Motor neuron (in vitro differentiated cells): Measurements from ENCODE around the gene G3BP1. TPM values are rescaled to one million over a fixed set of nuclear protein-coding genes. Genes with fewer than 3 reads are reported as not detected.
A peak's percentile ranks its signal among the peaks of the same experiment; 100 is the strongest.
"Not testable (repeated sequence)": the region's sequence is repeated elsewhere in the genome, so short reads cannot be mapped to it uniquely, and the experiment has no call there.

Experiments
- ATAC-seq, 8 experiments: fragments of 200-7000 bp; cut with Tn5 transposase; replicated peaks in 6 of 8; 2 replicates each; pipeline ENCODE4 v1.8.0; 2021; ENCODE audit warnings: mild to moderate bottlenecking in 8 of 8, moderate library complexity in 8 of 8
- H3K27ac ChIP-seq, 2 donors: fragments of 250-450 bp; sonication (Bioruptor Pico); 2 replicates each; pipeline ENCODE4 v1.9.0; 2021; ENCODE audit warnings: antibody characterized with exemption in 2 of 2, mild to moderate bottlenecking in 2 of 2, moderate library complexity in 1 of 2
- H3K4me1 ChIP-seq, 2 donors: fragments of 250-450 bp; sonication (Bioruptor Pico); replicated peaks in 1 of 2; 2 replicates each; pipeline ENCODE4 v1.6.1; 2021; ENCODE audit warnings: antibody characterized with exemption in 2 of 2, mild to moderate bottlenecking in 2 of 2, moderate library complexity in 1 of 2
- H3K4me3 ChIP-seq, 5 donors: fragments of 250-450 bp; sonication (Bioruptor Pico); 2 replicates each; pipeline ENCODE4 v1.9.0; 2021; ENCODE audit warnings: antibody characterized with exemption in 5 of 5, mild to moderate bottlenecking in 5 of 5, moderate library complexity in 4 of 5
- WGBS, 10 experiments: fragments of 450-650 bp; shearing (Covaris generic); methylation state at CpG; one replicate each; pipeline ENCODE4 v1.0.0; 2022; 5-methylcytosine and 5-hydroxymethylcytosine counted together
- in situ Hi-C, 9 experiments: fragments of 400-800 bp; cut with MboI; loops; one replicate each; pipeline ENCODE4 v1.15.0; 2021; ENCODE audit warnings: low sequenced_read_pairs in 9 of 9, low pct_unique_long_range_greater_than_20kb in 2 of 9; ENCODE audit not compliant: unreplicated experiment in 9 of 9
- total RNA-seq, 8 experiments: library from RNA; unstranded; fragments of 300-600 nt; gene quantifications; 2 replicates each; pipeline versions ENCODE4 v1.2.3 to v1.2.4, GENCODE V29; 2022

The G3BP1 gene
- total RNA-seq, 8 experiments from 2014 or later, result 54.3 to 186 (median 112) TPM

- H3K4me3 ChIP-seq, result no peak overlapping the region
- WGBS, 10 experiments, result 75 to 100% (median 98%) methylated on average over 1 to 5 of the region's 5 CpGs
- H3K4me1 ChIP-seq, result no peaks in the 10 kb centered on the region
- in situ Hi-C loops, result no loop called here
- no peak overlapping the region for H3K27ac ChIP-seq
- peak in 3 of 8 experiments; percentile 20 to 63 (median 23) for ATAC-seq
Measured at GRCh38 chr5:151811593-151812321, 40.0 kb downstream of the G3BP1 start.

- in situ Hi-C loops, result no loop called here
- no peaks in the 10 kb centered on the region for H3K4me1 ChIP-seq
- 80 to 100% (median 95%) methylated on average over 1 to 2 of the region's 2 CpGs; no CpG with 5 or more reads in 4 of the 10 experiments for WGBS, 10 experiments
- no peak overlapping the region for H3K27ac ChIP-seq
- ATAC-seq, result peak in 3 of 8 experiments; percentile 18 to 62 (median 38)
- no peak overlapping the region for H3K4me3 ChIP-seq
Measured at GRCh38 chr5:151812757-151813309, 41.1 kb downstream of the G3BP1 start.

- in situ Hi-C loops, result no loop called here
- 100% methylated on average over 1 of the region's 1 CpG; no CpG with 5 or more reads in 5 of the 10 experiments for WGBS, 10 experiments
- no peak for ATAC-seq
- no peak overlapping the region for H3K4me3 ChIP-seq
- H3K27ac ChIP-seq, result no peak overlapping the region
- H3K4me1 ChIP-seq, result no peaks in the 10 kb centered on the region
Measured at GRCh38 chr5:151815051-151815450, 43.3 kb downstream of the G3BP1 start.

DNA sequence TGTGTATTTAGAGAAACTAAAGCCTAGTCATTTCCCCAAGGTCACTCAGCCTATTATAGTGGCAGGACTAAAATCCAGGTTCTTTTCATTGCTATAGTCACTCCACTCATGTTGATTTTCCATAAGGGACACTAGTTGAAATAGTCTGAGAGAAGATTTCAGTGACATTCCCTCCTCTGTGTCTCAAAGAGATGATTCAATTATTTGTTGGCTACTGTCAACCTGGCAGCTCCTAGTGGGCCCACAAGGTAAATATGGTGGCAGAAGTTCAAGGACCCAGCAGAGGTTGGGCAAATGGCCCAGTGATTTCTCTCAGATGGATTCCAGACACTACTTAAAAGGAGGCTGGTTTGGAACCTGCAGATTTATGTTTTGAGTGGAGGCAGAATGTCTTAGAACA lies 48.1 kb downstream of the G3BP1 start:
- no peak overlapping the region for H3K27ac ChIP-seq
- peaks cover 9 to 10% of the 10 kb centered on the region in 2 donors for H3K4me1 ChIP-seq
- no peak for ATAC-seq
- no peak overlapping the region for H3K4me3 ChIP-seq
- in situ Hi-C loops, result loop anchor here in 2 of 9 experiments (10.0 kb wide), 1 partner anchor 325 kb away; no protein-coding TSS in a partner anchor

GRCh38 chr5:151820271-151820670 lies 48.5 kb downstream of the G3BP1 start:
- H3K4me3 ChIP-seq, result no peak overlapping the region
- in situ Hi-C loops, result loop anchor here in 2 of 9 experiments (10.0 kb wide), 1 partner anchor 325 kb away; no protein-coding TSS in a partner anchor
- ATAC-seq, result no peak
- no peak overlapping the region for H3K27ac ChIP-seq
- peaks cover 9 to 10% of the 10 kb centered on the region in 2 donors for H3K4me1 ChIP-seq
- WGBS, 10 experiments, result 60 to 100% (median 93%) methylated on average over 1 to 3 of the region's 3 CpGs; no CpG with 5 or more reads in 1 of the 10 experiments

DNA sequence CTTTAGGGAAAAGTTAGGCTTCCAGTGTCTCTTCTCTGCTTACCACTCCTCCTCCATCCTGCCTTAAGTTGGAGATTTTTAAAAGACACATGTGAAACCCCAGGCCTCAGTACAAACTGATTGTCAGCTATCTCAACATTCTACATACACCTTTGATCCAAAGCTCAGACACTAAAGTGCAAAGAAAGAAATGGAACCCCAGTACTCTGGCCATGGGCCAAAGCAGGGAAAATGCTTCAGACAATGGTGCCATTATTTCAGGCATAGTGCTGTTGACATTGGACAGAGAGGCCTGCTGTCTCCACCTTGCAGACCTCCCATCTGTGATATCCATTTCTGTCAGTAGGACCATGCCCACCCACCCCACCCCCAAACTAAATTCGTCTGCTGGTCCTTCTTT lies 49.1 kb downstream of the G3BP1 start:
- WGBS, 10 experiments, result 83 to 100% (median 100%) methylated on average over 1 of the region's 1 CpG; no CpG with 5 or more reads in 7 of the 10 experiments
- no peak overlapping the region for H3K4me3 ChIP-seq
- peak in 1 of 8 experiments; percentile 25 for ATAC-seq
- in situ Hi-C loops, result loop anchor here in 2 of 9 experiments (10.0 kb wide), 1 partner anchor 324 kb away; no protein-coding TSS in a partner anchor
- H3K4me1 ChIP-seq, result peaks cover 14 to 15% of the 10 kb centered on the region in 2 donors
- H3K27ac ChIP-seq, result no peak overlapping the region

DNA sequence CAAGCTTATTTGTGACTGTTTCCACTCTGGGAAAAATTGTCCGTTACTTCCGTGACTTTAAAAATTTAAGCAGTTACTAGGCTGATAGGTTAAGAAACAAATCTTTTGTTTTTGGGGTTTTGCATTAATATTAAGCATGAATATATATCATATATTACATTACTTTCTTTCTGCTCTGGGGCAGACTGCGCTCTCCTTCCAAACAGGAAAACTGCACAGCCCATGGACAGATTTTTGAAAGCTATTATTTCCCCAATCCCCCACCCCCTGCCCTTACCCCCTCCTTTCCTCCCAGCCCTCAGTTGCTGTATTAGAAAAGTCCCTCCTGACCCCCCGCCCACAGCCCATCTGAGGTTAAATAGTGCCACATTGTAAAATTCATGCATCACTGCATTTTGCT lies 50.4 kb downstream of the G3BP1 start:
- 71 to 100% (median 83%) methylated on average over 2 of the region's 4 CpGs; no CpG with 5 or more reads in 5 of the 10 experiments for WGBS, 10 experiments
- Histone ChIP-seq H3K27ac (no peak overlapping the region), H3K4me1 (peaks cover 17 to 18% of the 10 kb centered on the region in 2 donors), H3K4me3 (no peak overlapping the region)
- in situ Hi-C loops, result loop anchor here in 2 of 9 experiments (10.0 kb wide), 1 partner anchor 323 kb away; no protein-coding TSS in a partner anchor
- no peak for ATAC-seq

GRCh38 chr5:151825445-151825844 lies 53.7 kb downstream of the G3BP1 start:
- WGBS, 10 experiments, result 0% methylated on average over 1 of the region's 1 CpG; no CpG with 5 or more reads in 7 of the 10 experiments
- ATAC-seq, result peak; percentile 82 to 96 (median 92)
- Histone ChIP-seq H3K27ac (no peak overlapping the region), H3K4me3 (no peak overlapping the region), H3K4me1 (peaks cover 14 to 17% of the 10 kb centered on the region in 2 donors)
- in situ Hi-C loops, result loop anchor here in 7 of 9 experiments (10.0 to 25.0 kb wide), 3 partner anchors 312 to 687 kb away; no protein-coding TSS in a partner anchor

- Histone ChIP-seq H3K4me3 (no peak overlapping the region), H3K27ac (no peak overlapping the region), H3K4me1 (peaks cover 8% of the 10 kb centered on the region in 2 donors)
- in situ Hi-C loops, result loop anchor here in 7 of 9 experiments (10.0 to 25.0 kb wide), 3 partner anchors 308 to 683 kb away; no protein-coding TSS in a partner anchor
- no peak for ATAC-seq
- WGBS, 10 experiments, result 17 to 100% (median 83%) methylated on average over 1 of the region's 1 CpG; no CpG with 5 or more reads in 3 of the 10 experiments
Measured at GRCh38 chr5:151829370-151829769, 57.6 kb downstream of the G3BP1 start.

GRCh38 chr5:151832843-151833242 lies 61.1 kb downstream of the G3BP1 start:
- not testable (repeated sequence) for H3K4me3 ChIP-seq, H3K27ac ChIP-seq, ATAC-seq, H3K4me1 ChIP-seq
- WGBS, 10 experiments, result 95 to 100% (median 100%) methylated on average over 1 to 4 of the region's 4 CpGs; no CpG with 5 or more reads in 2 of the 10 experiments
- in situ Hi-C loops, result loop anchor here in 6 of 9 experiments (25.0 kb wide), 2 partner anchors 304 to 679 kb away; no protein-coding TSS in a partner anchor

- in situ Hi-C loops, result loop anchor here in 6 of 9 experiments (25.0 kb wide), 2 partner anchors 291 to 666 kb away; no protein-coding TSS in a partner anchor
- H3K4me3 ChIP-seq, result no peak overlapping the region
- no peaks in the 10 kb centered on the region for H3K4me1 ChIP-seq
- ATAC-seq, result no peak
- H3K27ac ChIP-seq, result no peak overlapping the region
Measured at GRCh38 chr5:151846765-151847164, 75.0 kb downstream of the G3BP1 start.

DNA sequence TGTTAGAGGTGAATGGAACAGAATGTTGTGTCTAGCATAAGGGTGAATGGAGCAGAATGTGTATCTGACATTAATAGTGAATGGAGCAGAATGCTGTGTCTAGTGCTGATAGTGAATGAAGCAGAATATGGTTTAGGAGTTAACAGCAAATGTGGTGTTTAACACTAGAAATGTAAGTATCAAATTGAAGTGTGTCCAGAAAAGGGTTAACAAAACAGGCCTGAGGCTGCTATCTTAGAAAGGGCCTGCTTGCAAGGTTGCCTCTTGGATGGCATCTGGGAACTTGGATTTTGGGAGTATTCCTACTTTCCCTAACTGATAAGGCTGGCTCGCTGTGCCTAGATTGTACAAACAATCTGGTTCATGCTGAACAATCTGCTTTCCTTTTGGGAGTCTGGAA lies 76.1 kb downstream of the G3BP1 start:
- 20 to 100% (median 80%) methylated on average over 1 of the region's 1 CpG; no CpG with 5 or more reads in 5 of the 10 experiments for WGBS, 10 experiments
- H3K4me3 ChIP-seq, result no peak overlapping the region
- H3K4me1 ChIP-seq, result no peaks in the 10 kb centered on the region
- no peak overlapping the region for H3K27ac ChIP-seq
- in situ Hi-C loops, result loop anchor here in 6 of 9 experiments (25.0 kb wide), 2 partner anchors 289 to 664 kb away; no protein-coding TSS in a partner anchor
- ATAC-seq, result no peak

GRCh38 chr5:151855701-151856100 lies 83.9 kb downstream of the G3BP1 start:
- 0 to 100% (median 94%) methylated on average over 1 to 4 of the region's 4 CpGs for WGBS, 10 experiments
- in situ Hi-C loops, result no loop called here

More at GRCh38 chr5:151855701-151856100, 83.9 kb downstream of the G3BP1 start:
- H3K27ac ChIP-seq, result no peak overlapping the region
- H3K4me1 ChIP-seq, result no peaks in the 10 kb centered on the region
- no peak overlapping the region for H3K4me3 ChIP-seq
- no peak for ATAC-seq
